HEK293T (cell line): ENCODE data around the gene MDH1.

ENCODE experiments used
- ELF4 ChIP-seq: fragments of 450-650 bp; IDR thresholded peaks from 2 replicates; pipeline ENCODE4 v1.6.1; 2017; ENCODE audit warnings: antibody characterized with exemption
- FOXA1 ChIP-seq: fragments of 450-650 bp; IDR thresholded peaks from 2 replicates; pipeline ENCODE4 v1.6.1; 2016; ENCODE audit warnings: mild to moderate bottlenecking
- NFRKB ChIP-seq: fragments of 450-650 bp; IDR thresholded peaks from 2 replicates; pipeline ENCODE4 v1.6.1; 2016; ENCODE audit warnings: mild to moderate bottlenecking, moderate library complexity

DNA sequence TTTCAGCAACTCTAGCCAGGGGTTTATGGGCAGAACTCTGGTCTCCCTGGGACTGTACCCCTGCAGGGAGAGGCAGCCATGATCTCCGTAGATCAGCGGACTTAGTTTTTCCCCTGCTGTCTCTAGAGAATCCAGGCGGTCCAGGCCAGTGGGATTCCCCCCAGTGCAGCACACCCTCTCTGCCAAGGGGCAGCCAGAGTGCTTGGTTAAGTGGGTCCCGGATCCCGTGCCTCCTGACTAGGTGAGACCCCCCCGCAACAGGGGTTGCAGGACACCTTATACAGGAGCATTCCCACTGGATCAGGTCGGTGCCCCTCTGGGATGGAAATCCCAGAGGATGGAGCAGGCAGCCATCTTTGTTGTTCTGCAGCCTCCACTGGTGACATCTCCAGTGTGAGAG is 33.5 kb upstream of the MDH1 start:
- TF ChIP-seq NFRKB (no peak), FOXA1 (no peak), ELF4 (no peak)
